C4-2B (cell line): ENCODE results near the gene ARL15.

ENCODE experiments used
- H3K27ac ChIP-seq: fragments of 450-650 bp; 2 replicates; pipeline ENCODE4 v1.5.1; 2017
- ZFX ChIP-seq: fragments of 450-650 bp; IDR thresholded peaks from 2 replicates; pipeline ENCODE4 v1.6.1; 2017
- TF ChIP-seq, protein P1 (sequence below): fragments of 450-650 bp; conservative IDR thresholded peaks from 2 replicates; pipeline ENCODE4 v1.5.1; 2017; ENCODE audit warnings: mild to moderate bottlenecking

Gene ARL15

DNA sequence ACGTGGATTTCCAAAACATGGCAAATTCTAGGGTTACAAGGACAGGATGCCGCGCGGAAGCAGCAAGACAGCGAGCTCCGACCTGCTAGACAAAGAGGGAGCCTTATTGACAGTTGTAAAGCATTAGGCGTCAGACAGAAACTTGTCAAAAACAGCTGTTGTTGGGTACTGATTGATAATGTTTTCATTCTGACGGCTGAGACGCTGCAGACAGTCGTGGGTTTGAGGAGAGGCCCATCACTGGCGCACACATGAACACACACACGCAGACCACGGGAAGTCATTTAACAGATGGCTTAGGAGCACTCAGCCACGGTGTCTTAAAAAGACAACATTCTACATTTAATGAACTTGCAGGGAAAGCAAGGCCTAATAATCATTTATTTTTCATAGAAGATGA, 426.0 kb downstream of the ARL15 start:
- H3K27ac ChIP-seq: no peak overlapping the region

DNA sequence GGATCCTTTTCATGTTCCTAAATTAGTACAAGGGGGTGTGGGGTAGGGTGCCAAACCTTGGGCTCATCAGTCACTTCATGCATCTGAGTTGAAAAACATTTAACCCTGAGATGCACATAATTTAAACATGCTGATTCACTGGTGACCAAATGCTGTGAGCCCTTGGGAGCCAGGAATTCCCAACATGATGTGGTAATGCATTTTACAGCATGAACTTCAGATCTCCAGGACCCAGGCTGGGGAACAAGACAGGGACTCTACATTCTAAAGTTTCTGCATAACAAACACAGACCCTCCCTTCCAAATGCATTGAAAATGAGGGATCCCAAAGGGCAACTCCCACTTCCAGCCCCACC, 427.7 kb downstream of the ARL15 start:
- H3K27ac ChIP-seq: no peak overlapping the region
- TF ChIP-seq ZFX: no peak
- TF ChIP-seq, protein P1, sequence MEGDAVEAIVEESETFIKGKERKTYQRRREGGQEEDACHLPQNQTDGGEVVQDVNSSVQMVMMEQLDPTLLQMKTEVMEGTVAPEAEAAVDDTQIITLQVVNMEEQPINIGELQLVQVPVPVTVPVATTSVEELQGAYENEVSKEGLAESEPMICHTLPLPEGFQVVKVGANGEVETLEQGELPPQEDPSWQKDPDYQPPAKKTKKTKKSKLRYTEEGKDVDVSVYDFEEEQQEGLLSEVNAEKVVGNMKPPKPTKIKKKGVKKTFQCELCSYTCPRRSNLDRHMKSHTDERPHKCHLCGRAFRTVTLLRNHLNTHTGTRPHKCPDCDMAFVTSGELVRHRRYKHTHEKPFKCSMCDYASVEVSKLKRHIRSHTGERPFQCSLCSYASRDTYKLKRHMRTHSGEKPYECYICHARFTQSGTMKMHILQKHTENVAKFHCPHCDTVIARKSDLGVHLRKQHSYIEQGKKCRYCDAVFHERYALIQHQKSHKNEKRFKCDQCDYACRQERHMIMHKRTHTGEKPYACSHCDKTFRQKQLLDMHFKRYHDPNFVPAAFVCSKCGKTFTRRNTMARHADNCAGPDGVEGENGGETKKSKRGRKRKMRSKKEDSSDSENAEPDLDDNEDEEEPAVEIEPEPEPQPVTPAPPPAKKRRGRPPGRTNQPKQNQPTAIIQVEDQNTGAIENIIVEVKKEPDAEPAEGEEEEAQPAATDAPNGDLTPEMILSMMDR: no peak

More for the DNA sequence above, 426.0 kb downstream of the ARL15 start:
- TF ChIP-seq, protein P1: no peak
- TF ChIP-seq ZFX: no peak

DNA sequence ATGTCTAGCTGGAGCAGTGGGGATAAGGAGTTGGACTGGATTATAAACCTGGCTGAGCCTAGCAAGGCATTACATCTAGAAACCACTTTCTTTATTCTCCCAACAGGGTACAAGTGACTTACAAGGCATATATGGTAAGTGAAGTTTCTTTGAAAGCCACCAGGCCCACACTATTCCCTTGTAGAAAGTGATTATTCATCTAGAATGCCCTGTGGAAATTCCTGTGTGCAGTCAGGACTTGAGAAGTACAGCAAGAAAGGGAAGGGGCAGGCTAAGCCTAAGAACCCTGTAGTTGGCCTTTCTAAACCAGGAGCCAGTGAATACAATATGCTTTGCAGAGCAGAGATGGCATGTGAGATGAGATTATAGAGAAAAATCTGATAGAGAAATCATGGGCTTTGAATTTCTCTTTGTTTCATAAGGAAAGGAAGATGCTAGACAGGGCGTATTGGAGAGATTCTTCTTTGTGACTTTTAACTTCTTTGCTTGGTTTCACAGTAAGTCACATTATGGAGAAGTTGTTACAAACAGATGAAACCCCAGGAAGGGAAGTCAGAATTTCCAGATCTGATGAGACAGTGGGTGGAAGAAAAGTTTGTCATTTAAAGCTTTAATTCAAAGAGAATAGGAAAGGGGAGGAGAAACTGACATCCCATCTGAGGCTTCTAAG, 428.2 kb downstream of the ARL15 start:
- no peak for TF ChIP-seq ZFX
- TF ChIP-seq, protein P1: no peak
- H3K27ac ChIP-seq: no peak overlapping the region

DNA sequence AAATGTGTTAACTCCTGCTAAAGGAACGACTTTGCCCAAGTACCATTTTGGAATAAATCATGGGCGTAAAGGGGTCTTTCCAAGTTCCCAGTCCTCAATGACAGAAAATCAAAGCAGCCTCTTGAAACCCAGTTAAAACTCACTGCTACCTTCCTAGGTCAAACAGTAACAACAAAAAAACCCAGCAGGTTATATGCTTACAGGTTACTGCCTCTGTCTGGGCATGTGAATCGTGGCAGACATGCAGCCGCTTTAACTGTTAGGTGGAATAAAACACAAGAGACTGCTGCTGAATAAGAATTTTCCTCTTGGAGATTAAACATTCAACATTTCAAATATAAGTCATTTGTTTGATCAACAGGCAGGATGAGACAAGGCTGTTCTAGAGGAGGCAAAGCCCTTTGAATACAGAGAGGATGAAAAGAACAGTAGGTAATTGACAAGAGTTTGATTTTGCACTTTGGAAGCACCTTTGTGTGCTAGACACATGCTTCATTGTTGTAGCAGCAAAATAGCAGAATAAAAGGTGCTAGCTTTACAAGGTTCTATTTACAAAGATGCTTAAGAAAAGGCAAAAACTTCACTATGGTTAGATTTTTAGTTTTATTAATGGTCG, 430.6 kb downstream of the ARL15 start:
- TF ChIP-seq ZFX: no peak
- TF ChIP-seq, protein P1: no peak

DNA sequence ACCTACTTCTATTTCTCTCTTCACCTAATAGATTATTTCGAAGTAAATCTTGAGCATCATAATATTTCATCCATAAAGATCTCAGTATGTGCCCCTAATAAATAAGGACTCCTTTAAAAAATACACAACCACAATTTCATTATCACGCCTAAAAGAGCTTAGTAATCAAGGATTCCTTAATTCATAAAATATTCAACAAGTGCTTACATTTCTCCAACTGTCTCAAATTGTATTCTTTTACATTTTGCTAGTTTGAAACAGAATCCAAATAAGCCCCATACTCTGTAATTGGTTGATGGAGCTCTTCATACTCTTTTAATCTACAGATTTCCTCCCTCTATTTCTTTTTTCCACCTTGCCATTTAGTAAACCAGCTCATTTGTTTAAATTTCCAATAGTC, 432.4 kb downstream of the ARL15 start:
- TF ChIP-seq, protein P1: no peak
- TF ChIP-seq ZFX: no peak
- no peak overlapping the region for H3K27ac ChIP-seq

More for the DNA sequence above, 430.6 kb downstream of the ARL15 start:
- no peak overlapping the region for H3K27ac ChIP-seq

DNA sequence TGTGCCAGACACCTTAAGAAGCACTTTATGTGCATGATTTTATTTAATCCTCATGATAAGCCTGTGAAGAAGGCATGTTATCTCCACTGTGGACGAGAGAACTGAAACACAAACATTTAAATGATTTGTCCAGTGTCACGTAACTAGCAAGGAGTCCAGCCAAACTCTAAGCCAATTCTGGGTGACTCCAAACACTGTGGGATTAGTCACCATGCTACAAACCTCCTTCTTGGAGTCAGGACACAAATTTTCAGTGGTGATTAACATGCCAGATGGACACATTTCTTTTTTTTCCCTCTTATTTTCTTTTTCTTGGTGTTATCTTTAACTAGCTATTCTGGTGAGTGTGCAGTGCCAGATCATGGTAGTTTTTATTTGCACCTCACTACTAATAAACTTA, 433.1 kb downstream of the ARL15 start:
- TF ChIP-seq, protein P1: no peak
- TF ChIP-seq ZFX: no peak
- no peak overlapping the region for H3K27ac ChIP-seq

DNA sequence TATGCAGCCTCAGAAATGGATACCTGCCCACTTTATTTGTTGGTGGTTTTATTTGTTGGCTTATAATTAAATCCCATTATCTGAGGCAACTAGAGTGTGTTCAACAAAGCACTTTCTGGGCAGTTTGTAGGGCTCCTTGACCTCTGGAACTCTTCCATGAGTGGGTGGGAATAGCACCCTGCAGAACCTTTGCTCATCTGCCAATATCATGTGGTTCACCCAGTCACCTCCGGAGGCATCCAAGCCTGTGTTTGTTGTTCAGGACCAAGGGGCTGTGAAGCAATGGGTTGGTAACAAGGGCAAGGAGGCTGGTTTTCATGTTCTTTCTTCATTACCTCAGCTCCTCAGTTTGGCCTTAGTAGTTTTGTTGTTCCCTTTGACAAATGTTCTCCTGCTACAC, 436.0 kb downstream of the ARL15 start:
- TF ChIP-seq, protein P1: peak; percentile 6; the same call in 1 of the 2 replicates
- TF ChIP-seq ZFX: no peak
- no peak overlapping the region for H3K27ac ChIP-seq
